K562 (cell line): ENCODE data around the gene TAT. TPM values are rescaled to one million over a fixed set of nuclear protein-coding genes. Genes with fewer than 3 reads are reported as not detected.

Source experiments
- ATAC-seq: fragments of 200-7000 bp; cut with Tn5 transposase; 3 replicates; pipeline ENCODE4 v1.9.1; 2020; ENCODE audit warnings: moderate library complexity
- BruUV-seq: library from RNA; stranded (reverse); fragments of 400-500 nt; replicated peaks from 2 replicates; lab custom pipeline; 2021; lab: Mats Ljungman, UMichigan
- CTCF ChIA-PET: fragments of 300-600 bp; formaldehyde crosslinking; extraction: SDS; loops from one replicate; lab custom pipeline; 2021; ENCODE audit warnings: low intra/inter-chr PET ratio; lab: Yijun Ruan, JAX
- POLR2A ChIA-PET: fragments of 300-600, 350-650 bp; sonication (Branson Sonifier 250); formaldehyde crosslinking; extraction: SDS; loops from one replicate; lab custom pipeline; 2021; ENCODE audit warnings: antibody characterized with exemption, inconsistent platforms; lab: Yijun Ruan, JAX
- DNase-seq, 4 experiments: peaks; one replicate each; pipeline versions ENCODE4 v3.0.0 to v3.0.0-alpha.2; 2011 to 2018; ENCODE audit warnings: low spot score in 3 of 4, mixed read lengths in 3 of 4; ENCODE audit errors: extremely low read depth in 1 of 4
- FAIRE-seq: peaks from 2 replicates; lab custom pipeline; 2011; peaks lifted over from hg19 to GRCh38; lab: Jason Lieb, UNC
- H2AFZ ChIP-seq: 2 replicates; pipeline ENCODE4 v1.6.0; 2011; ENCODE audit warnings: low read depth, low read length, control low read depth, inconsistent platforms
- H3K27ac ChIP-seq: fragments of 200-600 bp; 3 replicates; pipeline ENCODE4 v1.8.0; 2011; ENCODE audit warnings: low read depth, mild to moderate bottlenecking, control low read depth, inconsistent platforms, low read length, moderate library complexity, mixed read lengths; ENCODE audit errors: extremely low read depth
- H3K27me3 ChIP-seq, 2 experiments: fragments of 300-600 bp in 1 of 2; 2 replicates in 1 of 2; 3 replicates in 1 of 2; pipeline versions ENCODE4 v1.6.0 to v1.8.0; 2011; ENCODE audit warnings: inconsistent platforms in 2 of 2, low read length in 2 of 2, mild to moderate bottlenecking in 1 of 2, mixed read lengths in 1 of 2, moderate library complexity in 1 of 2; ENCODE audit not compliant: control insufficient read depth in 2 of 2, insufficient read depth in 2 of 2
- H3K36me3 ChIP-seq: fragments of 300-600 bp; 3 replicates; pipeline ENCODE4 v1.8.0; 2011; ENCODE audit warnings: mild to moderate bottlenecking, low read length, inconsistent platforms; ENCODE audit not compliant: control insufficient read depth, insufficient read depth
- H3K4me1 ChIP-seq, 2 experiments: fragments of 200-600 bp in 1 of 2; replicated peaks in 1 of 2; 2 replicates in 1 of 2; 3 replicates in 1 of 2; pipeline versions ENCODE4 v1.5.1 to v1.8.0; 2011; ENCODE audit warnings: inconsistent platforms in 2 of 2, low read length in 2 of 2, mild to moderate bottlenecking in 1 of 2, mixed read lengths in 1 of 2, moderate library complexity in 1 of 2; ENCODE audit not compliant: control insufficient read depth in 2 of 2, insufficient read depth in 2 of 2
- H3K4me2 ChIP-seq: 2 replicates; pipeline ENCODE4 v1.6.1; 2011; ENCODE audit warnings: low read length, control low read depth, inconsistent platforms, mixed read lengths; ENCODE audit not compliant: insufficient read depth
- H3K4me3 ChIP-seq: fragments of 200-600 bp; sonication (generic), shearing (Covaris generic); 2 replicates; pipeline ENCODE4 v1.5.1; 2016; ENCODE audit warnings: control low read depth, inconsistent platforms
- H3K79me2 ChIP-seq: fragments of 200-600 bp; 3 replicates; pipeline ENCODE4 v1.8.0; 2011; ENCODE audit warnings: low read length, inconsistent platforms; ENCODE audit not compliant: control insufficient read depth, insufficient read depth
- H3K9ac ChIP-seq, 2 experiments: 2 replicates each; pipeline versions ENCODE4 v1.6.0 to v1.6.1; 2011; ENCODE audit warnings: low read depth in 2 of 2, low read length in 2 of 2, control low read depth in 1 of 2, inconsistent platforms in 1 of 2, mild to moderate bottlenecking in 1 of 2, mixed read lengths in 1 of 2; ENCODE audit not compliant: insufficient read depth in 1 of 2
- H3K9me1 ChIP-seq: one replicate; pipeline ENCODE4 v1.6.0; 2011; ENCODE audit warnings: inconsistent platforms, mild to moderate bottlenecking, low read length, moderate library complexity; ENCODE audit not compliant: control insufficient read depth, insufficient read depth
- H3K9me3 ChIP-seq: replicated peaks from 2 replicates; pipeline ENCODE4 v1.5.1; 2011; ENCODE audit warnings: low read depth, low read length, inconsistent platforms; ENCODE audit not compliant: control insufficient read depth, insufficient read depth
- H4K20me1 ChIP-seq: replicated peaks from 2 replicates; pipeline ENCODE4 v1.6.1; 2011; ENCODE audit warnings: low read length, inconsistent platforms, mixed read lengths; ENCODE audit not compliant: control insufficient read depth, insufficient read depth
- C11orf30 ChIP-seq: fragments of 450-650 bp; IDR thresholded peaks from 2 replicates; pipeline ENCODE4 v1.6.1; 2016; ENCODE audit warnings: low read depth, mild to moderate bottlenecking
- NFE2 ChIP-seq: IDR thresholded peaks from 2 replicates; pipeline ENCODE4 v1.6.1; 2014; ENCODE audit warnings: antibody characterized with exemption, low read depth
- TRIM25 ChIP-seq: fragments of 450-650 bp; IDR thresholded peaks from 2 replicates; pipeline ENCODE4 v1.7.0; 2016; ENCODE audit warnings: borderline replicate concordance
- ZNF785 ChIP-seq: fragments of 250-450 bp; sonication (Bioruptor Pico); IDR thresholded peaks from 2 replicates; pipeline ENCODE4 v1.4.0; 2020; ENCODE audit warnings: mild to moderate bottlenecking
- WGBS: fragments of 100-300 bp; shearing (Covaris generic); methylation state at CpG from one replicate; pipeline ENCODE4 v1.1.6; 2016; ENCODE audit warnings: low coverage, mixed read lengths; ENCODE audit not compliant: insufficient coverage; ENCODE audit errors: missing lambda C conversion rate; 5-methylcytosine and 5-hydroxymethylcytosine counted together
- in situ Hi-C: fragments of 300-500 bp; cut with MboI; formaldehyde crosslinking; loops from 4 replicates; pipeline ENCODE4 v1.15.0; 2018; ENCODE audit warnings: inconsistent platforms, mixed read lengths
- intact Hi-C: fragments of 100-400 bp; cut with micrococcal nuclease; formaldehyde crosslinking; loops from 2 replicates; pipeline ENCODE4 v1.14.2; 2022
- polyA plus RNA-seq, 8 experiments: library from polyadenylated mRNA; depleted of rRNA in 4 of 8; stranded (reverse) in 5 of 8; unstranded in 3 of 8; fragments of >200 nt; fragmentation: Nextera tagmentation in 2 of 8; fragmentation: Illumina TruSeq in 1 of 8; extraction: Ambion mirVana in 2 of 8; extraction: Trizol in 1 of 8; gene quantifications; 2 replicates each; pipeline versions ENCODE4 v1.2.1 to v1.2.3, GENCODE V29; 2011 to 2014; ENCODE audit warnings: inconsistent platforms in 1 of 8, missing spikeins in 1 of 8
- total RNA-seq, 7 experiments: library from RNA; depleted of rRNA in 6 of 7; stranded (reverse); fragments of >200 nt in 6 of 7; fragmentation: Illumina TruSeq in 2 of 7; extraction: Trizol in 2 of 7; gene quantifications; 2 replicates each; pipeline versions ENCODE4 v1.2.1 to v1.2.3, GENCODE V29; 2011 to 2021; ENCODE audit warnings: low replicate concordance in 1 of 7

TAT gene
- total and polyA plus RNA-seq, 9 of the 15 experiments (the other 6 are each of a cell fraction or from before 2014, with no cell fraction given), result 0.04 to 0.24 (median 0.04) TPM; not detected in 6

DNA sequence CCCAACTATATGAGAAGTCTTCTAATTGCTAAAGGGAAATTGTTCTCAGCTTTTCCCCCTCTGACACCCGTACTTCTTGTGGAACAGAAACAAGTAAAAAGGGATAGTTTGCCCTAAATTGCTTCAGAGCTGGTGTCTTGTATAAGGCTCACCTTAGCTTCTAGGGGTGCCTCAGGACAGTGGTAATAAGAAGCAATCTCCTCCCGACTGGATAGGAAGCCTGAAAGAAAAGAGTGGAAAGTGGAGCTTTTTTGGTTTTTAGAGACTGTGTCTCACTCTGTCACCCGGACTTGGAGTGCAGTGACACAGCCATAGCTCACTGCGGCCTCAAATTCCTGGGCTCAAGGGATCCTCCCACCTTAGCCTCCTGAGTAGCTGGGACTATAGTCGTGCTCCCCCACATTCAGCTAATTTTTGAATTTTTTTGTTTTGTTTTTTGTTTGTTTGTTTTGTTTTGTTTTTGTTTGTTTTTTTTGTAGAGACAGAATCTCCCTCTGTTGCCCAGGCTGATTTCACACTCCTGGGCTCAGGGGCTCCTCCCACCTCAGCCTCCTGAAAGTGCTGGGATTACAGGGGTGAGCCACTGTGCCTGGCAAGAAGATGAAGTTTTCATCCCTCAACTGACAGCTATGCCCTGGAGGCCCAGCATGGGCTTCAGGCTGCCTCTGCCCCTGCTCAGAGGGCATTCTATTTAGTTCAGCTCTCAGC, 3.4 kb downstream of the TAT start (continued):
- no peak for TF ChIP-seq TRIM25
- TF ChIP-seq, all 486 proteins: peak for 0

DNA sequence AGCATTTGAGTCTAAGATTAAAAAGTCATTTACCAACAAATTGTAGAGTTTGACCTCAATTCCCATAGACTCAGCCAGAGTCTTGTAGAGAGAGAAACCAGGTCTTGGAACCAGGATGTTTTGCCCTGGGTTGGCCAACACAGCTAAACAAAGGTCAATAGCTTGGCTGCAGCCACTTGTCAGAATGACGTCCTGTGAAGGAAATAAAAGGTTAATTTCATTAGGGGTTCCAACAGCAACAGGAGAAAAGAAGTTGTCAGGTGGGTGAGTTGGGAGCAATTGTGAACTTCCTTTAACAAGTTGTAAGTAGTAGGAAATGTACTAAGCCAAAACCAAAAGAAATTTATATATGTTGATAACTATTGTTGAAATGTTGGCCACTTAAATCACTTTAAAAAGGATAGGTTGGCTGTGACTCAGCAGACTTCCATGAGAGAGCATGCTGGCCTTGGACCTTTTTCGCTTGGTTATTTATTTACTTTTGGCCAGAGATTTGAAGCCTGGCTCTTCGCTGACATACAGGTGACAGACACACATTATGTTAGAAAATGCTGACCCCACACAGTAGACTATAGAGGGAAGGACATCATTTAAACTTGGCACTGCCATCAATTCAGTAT, 4.3 kb downstream of the TAT start:
- Histone ChIP-seq H3K4me2 (no peak overlapping the region), H3K27me3 (peaks cover 24 to 38% of the 10 kb centered on the region in 2 experiments; a peak in 4 of 5 replicates), H3K36me3 (no peaks in the 10 kb centered on the region), H2AFZ (no peak overlapping the region), H3K9ac (no peak overlapping the region), H3K9me3 (no peaks in the 10 kb centered on the region), H3K4me3 (no peak overlapping the region), H3K4me1 (no peaks in the 10 kb centered on the region), H4K20me1 (no peaks in the 10 kb centered on the region), H3K27ac (no peak overlapping the region), H3K79me2 (no peaks in the 10 kb centered on the region), H3K9me1 (no peaks in the 10 kb centered on the region)
- intact Hi-C loops (no loop called here), in situ Hi-C loops (no loop called here)
- 4% methylated on average over 3 of the region's 3 CpGs for WGBS
- peak; percentile 25; the same call in 1 of the 2 replicates for TF ChIP-seq NFE2
- TF ChIP-seq ZNF785 (CRISPR knock-in tag), result no peak
- peak; percentile 38; the same call in 1 of the 2 replicates for TF ChIP-seq C11orf30
- POLR2A ChIA-PET, result interaction anchor here (0.9 kb wide), 1 partner anchor 14 kb away, joined by 4 read pairs; no protein-coding TSS in a partner anchor
- ATAC-seq (no peak), FAIRE-seq (no peak), DNase-seq (no peak)
- no TSS peak for BruUV-seq
- CTCF ChIA-PET, result no interaction called here
